ENCODE data around the gene UGT1A10.
"Not testable (repeated sequence)": the region's sequence is repeated elsewhere in the genome, so short reads cannot be mapped to it uniquely, and the experiment has no call there.

The UGT1A10 gene

DNA sequence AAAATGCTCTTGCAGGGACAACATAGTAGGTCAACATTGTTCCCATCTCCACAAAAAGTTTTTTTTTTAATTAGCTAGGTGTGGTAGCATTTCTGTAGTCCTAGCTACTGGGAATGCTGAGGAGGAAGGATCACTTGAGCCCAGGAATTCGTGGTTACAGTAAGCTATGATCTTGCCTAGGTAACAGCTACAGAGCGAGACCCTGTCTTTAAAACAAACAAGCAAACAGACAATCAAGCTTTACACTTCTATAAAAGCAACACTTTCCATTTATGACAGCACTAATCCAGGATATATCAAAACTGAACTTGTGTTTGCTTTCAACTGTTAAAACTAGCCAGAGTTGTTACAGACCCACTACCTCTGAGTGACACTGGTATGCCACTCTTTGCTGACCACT, 104.6 kb downstream of the UGT1A10 start:
- in situ Hi-C loops (cut with HindIII; ENCODE audit: low pct_unique_long_range_greater_than_20kb, low sequenced_read_pairs): no loop called here
- no peak for TF ChIP-seq JUND (IDR thresholded peaks at IDR 0.05; ENCODE audit: low read depth)
- DNase-seq (ENCODE audit: low read depth in 1 of 2, low spot score in 1 of 2): no peak

GRCh38 chr2:233743464-233744259, 107.4 kb downstream of the UGT1A10 start:
- DNase-seq (ENCODE audit: low read depth in 1 of 2, low spot score in 1 of 2): no peak
- TF ChIP-seq JUND (IDR thresholded peaks at IDR 0.05; ENCODE audit: low read depth): no peak
- in situ Hi-C loops (cut with HindIII; ENCODE audit: low pct_unique_long_range_greater_than_20kb, low sequenced_read_pairs): no loop called here

DNA sequence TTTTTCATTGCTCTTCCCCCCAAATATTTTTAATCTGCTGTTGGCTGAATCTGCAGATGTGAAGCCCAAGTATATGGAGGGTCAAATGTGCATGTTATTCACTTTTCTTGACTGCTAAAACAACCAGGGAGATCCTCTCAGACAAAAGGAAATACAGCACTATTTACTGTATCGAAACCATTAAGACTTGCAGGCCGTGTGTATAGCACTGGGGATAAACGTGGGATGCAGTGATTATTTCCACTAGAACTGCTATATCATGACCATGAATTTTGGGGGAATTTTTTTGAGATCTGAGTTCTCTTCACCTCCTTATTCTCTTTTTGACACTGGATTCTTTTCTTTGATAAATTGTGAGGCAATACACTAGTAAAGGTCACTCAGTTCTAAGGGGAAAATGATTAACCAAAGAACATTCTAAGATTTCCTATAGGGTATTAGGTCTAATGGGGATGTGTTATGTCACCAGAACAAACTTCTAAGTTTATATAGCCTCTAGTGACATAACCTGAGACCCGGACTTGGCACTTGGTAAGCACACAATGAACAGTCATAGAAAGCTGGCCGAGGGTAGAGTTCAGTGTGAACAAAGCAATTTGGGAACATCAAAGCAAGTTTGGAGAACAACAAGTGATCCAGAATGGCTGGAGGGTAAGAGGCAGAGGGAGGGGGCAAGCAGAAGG, 109.0 kb downstream of the UGT1A10 start:
- in situ Hi-C loops (cut with HindIII; ENCODE audit: low pct_unique_long_range_greater_than_20kb, low sequenced_read_pairs): no loop called here
- no peak for TF ChIP-seq JUND (IDR thresholded peaks at IDR 0.05; ENCODE audit: low read depth)
- DNase-seq (ENCODE audit: low read depth in 1 of 2, low spot score in 1 of 2): no peak

DNA sequence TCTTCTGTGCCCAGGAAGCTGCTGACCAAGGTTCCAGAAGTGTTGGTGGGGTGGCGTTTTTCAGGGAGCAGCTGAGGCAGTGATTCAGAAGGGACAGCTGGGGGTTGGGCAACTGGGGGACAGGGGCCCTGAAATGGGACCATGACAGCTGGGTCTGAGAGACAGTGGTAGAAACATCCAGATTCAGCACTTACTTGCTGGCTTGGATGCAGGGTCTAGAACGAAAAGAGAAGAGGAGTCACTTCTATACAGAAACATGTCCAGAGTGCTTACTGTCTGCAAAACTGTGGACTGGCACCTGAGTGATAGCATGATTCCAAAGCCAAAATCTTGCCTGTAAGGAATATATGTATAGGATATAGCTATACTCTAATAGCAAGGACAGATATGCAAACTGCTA, 109.6 kb downstream of the UGT1A10 start:
- in situ Hi-C loops (cut with HindIII; ENCODE audit: low pct_unique_long_range_greater_than_20kb, low sequenced_read_pairs); DNase-seq (ENCODE audit: low read depth in 1 of 2, low spot score in 1 of 2): not testable (repeated sequence)

GRCh38 chr2:233746475-233747282, 110.4 kb downstream of the UGT1A10 start:
- no peak for DNase-seq (ENCODE audit: low read depth in 1 of 2, low spot score in 1 of 2)
- no peak for TF ChIP-seq JUND (IDR thresholded peaks at IDR 0.05; ENCODE audit: low read depth)
- in situ Hi-C loops (cut with HindIII; ENCODE audit: low pct_unique_long_range_greater_than_20kb, low sequenced_read_pairs): no loop called here

GRCh38 chr2:233747283-233747544, 111.0 kb downstream of the UGT1A10 start:
- TF ChIP-seq JUND (IDR thresholded peaks at IDR 0.05; ENCODE audit: low read depth): no peak
- no peak for DNase-seq (ENCODE audit: low read depth in 1 of 2, low spot score in 1 of 2)
- in situ Hi-C loops (cut with HindIII; ENCODE audit: low pct_unique_long_range_greater_than_20kb, low sequenced_read_pairs): no loop called here

DNA sequence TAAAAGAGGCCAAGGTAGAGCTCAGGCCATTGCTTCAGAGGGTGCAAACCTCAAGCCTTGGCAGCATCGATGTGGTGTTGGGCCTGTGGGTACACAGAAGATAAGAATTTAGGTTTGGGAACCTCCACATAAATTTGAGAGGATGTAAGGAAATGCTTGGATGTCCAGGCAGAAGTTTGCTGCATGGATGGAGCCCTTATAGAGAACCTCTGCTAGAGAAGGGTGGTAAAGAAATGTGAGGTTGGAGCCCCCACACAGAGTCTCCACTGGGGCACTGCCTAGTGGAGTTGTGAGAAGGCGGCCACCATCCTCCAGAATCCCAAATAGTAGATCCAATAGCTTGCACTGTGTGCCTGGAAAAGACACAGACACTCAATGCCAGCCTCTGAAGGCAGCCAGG, 114.4 kb downstream of the UGT1A10 start:
- in situ Hi-C loops (cut with HindIII; ENCODE audit: low pct_unique_long_range_greater_than_20kb, low sequenced_read_pairs); DNase-seq (ENCODE audit: low read depth in 1 of 2, low spot score in 1 of 2): not testable (repeated sequence)

- in situ Hi-C loops (cut with HindIII; ENCODE audit: low pct_unique_long_range_greater_than_20kb, low sequenced_read_pairs); DNase-seq (ENCODE audit: low read depth in 1 of 2, low spot score in 1 of 2): not testable (repeated sequence)
Measured at GRCh38 chr2:233751212-233752009, 115.2 kb downstream of the UGT1A10 start.

- in situ Hi-C loops (cut with HindIII; ENCODE audit: low pct_unique_long_range_greater_than_20kb, low sequenced_read_pairs): no loop called here
- no peak for DNase-seq (ENCODE audit: low read depth in 1 of 2, low spot score in 1 of 2)
- no peak for TF ChIP-seq JUND (IDR thresholded peaks at IDR 0.05; ENCODE audit: low read depth)
Measured at GRCh38 chr2:233754872-233755611, 118.8 kb downstream of the UGT1A10 start.

DNA sequence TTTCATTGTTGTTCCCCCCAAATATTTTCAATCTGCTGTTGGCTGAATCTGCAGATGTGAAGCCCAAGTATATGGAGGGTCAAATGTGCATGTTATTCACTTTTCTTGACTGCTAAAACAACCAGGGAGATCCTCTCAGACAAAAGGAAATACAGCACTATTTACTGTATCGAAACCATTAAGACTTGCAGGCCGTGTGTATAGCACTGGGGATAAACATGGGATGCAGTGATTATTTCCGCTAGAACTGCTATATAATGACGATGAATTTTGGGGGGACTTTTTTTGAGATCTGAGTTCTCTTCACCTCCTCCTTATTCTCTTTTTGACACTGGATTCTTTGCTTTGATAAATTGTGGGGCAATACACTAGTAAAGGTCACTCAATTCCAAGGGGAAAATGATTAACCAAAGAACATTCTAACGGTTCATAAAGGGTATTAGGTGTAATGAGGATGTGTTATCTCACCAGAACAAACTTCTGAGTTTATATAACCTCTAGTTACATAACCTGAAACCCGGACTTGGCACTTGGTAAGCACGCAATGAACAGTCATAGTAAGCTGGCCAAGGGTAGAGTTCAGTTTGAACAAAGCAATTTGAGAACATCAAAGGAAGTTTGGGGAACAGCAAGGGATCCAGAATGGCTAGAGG, 120.3 kb downstream of the UGT1A10 start:
- no peak for DNase-seq (ENCODE audit: low read depth in 1 of 2, low spot score in 1 of 2)
- TF ChIP-seq JUND (IDR thresholded peaks at IDR 0.05; ENCODE audit: low read depth): no peak
- in situ Hi-C loops (cut with HindIII; ENCODE audit: low pct_unique_long_range_greater_than_20kb, low sequenced_read_pairs): no loop called here

DNA sequence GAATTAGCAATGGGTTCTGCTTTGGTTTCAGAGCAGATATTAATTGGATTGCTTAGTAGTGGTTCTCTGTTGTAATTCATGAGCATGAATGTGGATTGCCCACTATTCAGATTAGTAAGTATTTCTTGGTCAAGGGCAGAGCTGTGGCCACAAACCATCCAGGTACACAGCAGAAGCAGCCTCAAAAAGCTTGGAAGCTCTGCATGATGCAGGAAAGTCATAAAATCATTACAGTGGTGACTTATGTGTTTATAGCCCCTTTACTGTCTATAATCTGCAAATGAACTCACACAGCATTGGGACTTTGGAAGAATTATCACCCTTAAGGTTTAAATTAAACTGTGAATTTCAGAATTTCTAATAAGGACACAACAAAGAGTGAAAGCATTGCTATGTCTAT, 121.9 kb downstream of the UGT1A10 start:
- no peak for DNase-seq (ENCODE audit: low read depth in 1 of 2, low spot score in 1 of 2)
- TF ChIP-seq JUND (IDR thresholded peaks at IDR 0.05; ENCODE audit: low read depth): no peak
- in situ Hi-C loops (cut with HindIII; ENCODE audit: low pct_unique_long_range_greater_than_20kb, low sequenced_read_pairs): no loop called here
